ENCODE data around the gene GAREM1.
"Not testable (repeated sequence)": the region's sequence is repeated elsewhere in the genome, so short reads cannot be mapped to it uniquely, and the experiment has no call there.

GAREM1 gene

GRCh38 chr18:32470714-32471633 lies at the start of gene GAREM1:
Gene GAREM1, minus strand, starts transcription at chr18:32470882. Its CDS starts 454 bp downstream, at chr18:32470428.
- peak; percentile 70 for DNase-seq (ENCODE audit: low read depth)

GRCh38 chr18:32511147-32511546 lies 40.5 kb upstream of the GAREM1 start:
- DNase-seq (ENCODE audit: low read depth): no peak

- DNase-seq (ENCODE audit: low read depth): no peak
These were observed 38.4 kb upstream of the GAREM1 start for GRCh38 chr18:32509111-32509510.

DNA sequence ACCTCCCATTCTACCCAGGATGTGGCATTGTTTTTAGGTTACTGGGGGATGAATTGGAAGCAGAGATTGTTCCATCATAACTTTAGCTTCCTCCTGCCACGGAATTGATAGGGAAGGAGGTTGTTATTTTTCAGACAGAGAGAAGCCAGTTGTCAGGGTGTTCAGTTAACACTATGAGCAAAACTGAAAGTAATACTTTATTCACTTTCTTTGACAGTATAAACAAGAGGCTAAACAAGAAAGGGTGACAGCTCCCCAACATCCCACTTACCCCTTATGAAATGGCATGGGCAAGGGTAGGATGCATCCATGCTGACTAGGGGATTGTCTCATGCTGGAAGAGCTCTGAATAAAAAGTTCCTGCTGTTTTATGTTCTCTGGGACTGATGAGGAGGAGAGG lies 36.4 kb upstream of the GAREM1 start:
- DNase-seq (ENCODE audit: low read depth): no peak

DNA sequence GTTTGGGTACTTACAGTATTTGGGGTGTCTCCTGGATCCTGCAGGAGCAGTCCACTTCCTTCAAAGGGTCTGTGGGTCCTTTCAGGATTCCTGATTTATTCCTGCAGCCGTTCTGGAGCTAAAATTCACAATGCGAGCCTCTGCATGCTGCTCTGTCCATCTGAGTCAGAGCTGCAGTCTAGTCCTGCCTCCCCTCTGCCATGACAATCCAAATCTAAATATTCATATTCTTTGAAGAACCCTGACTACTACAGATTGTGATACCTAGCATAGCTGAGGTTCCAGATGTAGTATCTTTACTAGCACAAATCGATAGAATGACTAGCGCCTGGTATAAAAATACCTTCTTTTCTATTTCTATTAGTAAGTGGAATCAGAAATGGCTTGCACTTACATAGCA lies 31.3 kb upstream of the GAREM1 start:
- no peak for DNase-seq (ENCODE audit: low read depth)

DNA sequence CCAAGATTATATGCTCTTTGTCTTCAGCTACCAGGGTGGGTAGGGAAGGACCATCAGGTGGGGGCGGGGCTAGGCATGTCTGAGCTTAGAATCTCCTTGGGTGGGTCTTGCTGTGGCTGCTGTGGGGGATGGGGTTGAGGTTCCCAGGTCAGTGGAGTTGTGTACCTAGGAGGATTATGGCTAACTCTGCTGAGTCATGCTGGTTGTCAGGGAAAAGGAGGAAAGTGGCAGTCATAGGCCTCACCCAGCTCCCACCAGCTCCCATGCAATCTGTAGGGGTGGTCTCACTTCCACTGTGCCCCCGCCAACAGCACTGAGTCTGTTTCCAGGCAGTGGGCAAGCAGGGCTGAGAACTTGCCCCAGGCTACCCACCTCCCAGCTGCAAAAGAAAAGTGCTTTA lies 30.6 kb upstream of the GAREM1 start:
- not testable (repeated sequence) for DNase-seq (ENCODE audit: low read depth)

GRCh38 chr18:32483002-32483401 lies 12.3 kb upstream of the GAREM1 start:
- DNase-seq (ENCODE audit: low read depth): no peak

DNA sequence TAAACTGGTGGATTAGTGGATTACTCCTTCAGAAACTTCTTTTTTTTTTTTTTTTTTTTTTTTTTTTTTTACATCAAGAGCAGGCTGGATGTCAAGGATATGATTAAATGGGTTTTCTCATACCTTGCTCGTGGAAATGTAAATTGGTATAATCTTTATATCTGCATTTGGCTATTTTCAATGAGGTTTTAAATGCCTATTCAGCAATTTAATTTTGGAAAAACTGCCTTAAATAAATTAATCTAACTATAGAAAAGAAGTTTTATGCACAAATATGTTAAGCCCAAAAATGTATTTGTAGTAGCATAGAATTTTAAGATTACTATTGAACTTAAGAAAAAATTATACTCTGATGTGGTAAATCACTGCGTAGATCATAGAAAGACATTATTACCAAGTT lies 11.4 kb upstream of the GAREM1 start:
- DNase-seq (ENCODE audit: low read depth): no peak

DNA sequence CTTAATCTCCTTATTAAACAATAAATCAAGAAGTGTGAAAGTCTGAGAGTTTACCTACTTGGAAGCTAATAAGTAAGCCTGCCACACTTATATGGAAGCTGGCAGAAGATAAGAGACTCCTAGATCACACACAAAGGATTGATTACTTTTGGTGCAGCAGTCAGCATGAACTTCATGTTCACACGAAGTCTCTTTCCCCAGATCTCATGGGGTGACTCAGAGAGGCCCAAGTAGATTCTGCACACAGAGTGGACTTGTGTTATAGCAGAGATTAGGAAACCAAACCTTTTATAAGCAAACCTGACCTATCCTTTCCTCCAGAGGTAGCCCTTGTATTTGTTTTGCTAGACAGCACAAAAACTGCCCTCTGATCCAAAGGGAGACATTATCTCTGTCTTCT lies 9.9 kb upstream of the GAREM1 start:
- no peak for DNase-seq (ENCODE audit: low read depth)

GRCh38 chr18:32478807-32479206 lies 8.1 kb upstream of the GAREM1 start:
- no peak for DNase-seq (ENCODE audit: low read depth)

GRCh38 chr18:32478317-32478716 lies 7.6 kb upstream of the GAREM1 start:
- no peak for DNase-seq (ENCODE audit: low read depth)

GRCh38 chr18:32476106-32476505 lies 5.4 kb upstream of the GAREM1 start:
- no peak for DNase-seq (ENCODE audit: low read depth)

DNA sequence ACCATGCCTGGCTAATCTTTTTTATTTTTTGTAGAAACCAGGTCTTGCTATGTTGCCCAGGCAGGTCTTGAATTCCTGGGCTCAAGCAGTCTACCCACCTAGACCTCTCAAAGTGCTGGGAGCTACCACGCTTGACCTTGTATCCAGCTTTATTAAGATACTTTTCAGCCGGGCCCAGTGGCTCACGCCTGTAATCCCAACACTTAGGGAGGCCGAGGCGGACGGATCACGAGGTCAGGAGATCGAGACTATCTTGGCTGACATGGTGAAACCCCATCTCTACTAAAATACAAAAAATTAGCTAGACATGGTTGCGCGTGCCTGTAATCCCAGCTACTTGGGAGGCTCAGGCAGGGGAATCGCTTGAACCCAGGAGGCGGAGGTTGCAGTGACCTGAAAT lies 4.4 kb upstream of the GAREM1 start:
- not testable (repeated sequence) for DNase-seq (ENCODE audit: low read depth)

DNA sequence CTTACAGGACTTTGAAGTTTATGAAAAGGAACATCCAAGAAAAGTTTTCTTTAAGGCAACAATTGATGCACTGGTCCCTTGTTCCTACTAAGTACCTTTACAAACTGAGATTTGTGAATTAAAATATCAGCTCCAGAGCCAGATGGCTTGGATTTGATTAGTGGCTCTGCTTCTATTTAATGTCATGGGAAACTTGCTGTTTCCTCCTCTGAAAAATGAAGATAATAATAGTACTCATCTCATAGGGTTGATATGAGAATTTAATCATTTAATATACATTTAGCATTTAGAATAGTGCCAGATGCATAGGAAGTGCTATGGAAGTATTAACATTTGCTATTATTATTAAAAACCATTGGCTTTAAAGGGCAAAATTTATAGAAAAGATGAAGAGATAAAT lies 2.6 kb upstream of the GAREM1 start:
- DNase-seq (ENCODE audit: low read depth): no peak

- no peak for DNase-seq (ENCODE audit: low read depth)
These were observed 2.2 kb upstream of the GAREM1 start for GRCh38 chr18:32472841-32473240.

DNA sequence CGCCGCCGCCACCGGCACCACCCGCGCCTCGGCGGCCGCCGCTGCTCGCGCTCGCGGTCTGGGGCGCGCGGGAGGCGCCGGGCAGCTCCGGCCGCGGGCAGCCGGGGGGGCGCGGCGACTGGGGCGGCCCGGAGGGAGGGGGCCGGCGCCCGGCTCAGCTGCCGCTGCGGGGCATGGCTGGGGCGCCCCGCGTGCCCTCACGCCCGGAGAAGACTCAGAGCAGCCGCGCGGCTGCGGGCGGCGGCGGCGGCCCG lies 295 bp downstream of the GAREM1 start:
- no peak for DNase-seq (ENCODE audit: low read depth)

GRCh38 chr18:32469691-32470459 lies 807 bp downstream of the GAREM1 start:
- no peak for DNase-seq (ENCODE audit: low read depth)

GRCh38 chr18:32469190-32469651 lies 1.5 kb downstream of the GAREM1 start:
- DNase-seq (ENCODE audit: low read depth): no peak

DNA sequence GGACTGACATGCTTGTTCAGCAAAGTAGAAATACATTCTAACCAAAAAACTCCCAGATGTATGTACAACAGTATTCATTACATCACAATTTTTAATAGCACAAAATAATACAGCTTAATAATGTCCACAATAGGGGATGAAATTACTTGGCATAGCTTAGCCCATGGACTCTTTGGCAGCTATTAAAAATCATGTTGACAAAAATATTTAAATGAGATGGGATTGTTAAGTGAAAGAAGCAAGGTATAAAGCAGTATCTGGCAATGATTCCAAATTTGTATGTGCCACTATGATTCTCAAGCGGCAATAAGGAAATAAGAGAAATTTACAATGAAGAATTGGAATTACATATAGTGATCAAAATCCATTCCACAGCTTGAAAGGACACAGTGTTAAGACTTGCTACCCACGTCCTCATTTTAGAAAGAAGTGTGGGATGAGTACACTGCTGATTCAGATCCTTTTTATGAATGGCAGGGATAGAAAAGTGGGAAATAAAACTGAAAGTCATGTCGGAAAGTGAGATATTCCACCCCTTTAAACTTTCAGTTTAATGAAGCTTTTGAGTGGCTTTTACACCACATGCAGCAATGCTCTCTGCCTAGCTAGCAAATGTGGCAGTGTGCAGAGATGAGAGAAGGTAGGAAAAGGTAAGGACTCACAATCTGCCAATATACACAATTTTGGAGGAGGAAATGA lies 2.4 kb downstream of the GAREM1 start:
- DNase-seq (ENCODE audit: low read depth): no peak

DNA sequence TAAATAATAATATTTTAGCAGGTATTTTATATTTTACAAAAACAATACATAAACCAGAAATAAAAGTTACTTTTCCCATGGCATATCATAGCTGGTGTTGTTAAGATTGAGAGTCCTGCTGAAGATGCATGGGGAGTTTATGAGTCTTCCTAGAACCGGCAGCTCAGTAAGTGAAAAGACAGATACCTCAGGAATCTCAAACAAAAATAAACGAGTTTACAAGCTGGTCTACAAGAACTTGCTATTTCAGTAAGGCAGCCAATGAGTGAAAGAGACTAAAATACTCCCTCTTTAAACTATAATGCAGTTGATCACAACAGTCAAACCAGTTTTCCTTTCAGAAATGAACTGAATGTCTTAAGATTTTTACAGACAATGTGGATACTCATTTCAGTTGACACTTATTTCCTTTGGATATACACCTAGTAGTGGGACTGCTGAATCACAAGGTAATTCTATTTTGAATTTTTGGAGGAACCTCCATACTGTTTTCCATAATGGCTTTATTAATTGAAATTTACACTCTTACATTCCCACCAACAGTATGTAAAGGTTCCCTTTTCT lies 8.9 kb downstream of the GAREM1 start:
- DNase-seq (ENCODE audit: low read depth): no peak

- no peak for DNase-seq (ENCODE audit: low read depth)
These were observed 10.4 kb downstream of the GAREM1 start for GRCh38 chr18:32460171-32460731.

All from activated T-cell treated with anti-CD3 and anti-CD28 coated beads for 48 hours (primary cell).